HepG2 (cell line): ENCODE data around the gene FBN2.

Experiments
- ATF7 ChIP-seq, 2 experiments: fragments of 450-650 bp in 1 of 2; sonication (generic) in 1 of 2; formaldehyde crosslinking in 1 of 2; IDR thresholded peaks; 2 replicates each; pipeline versions ENCODE4 v1.4.0 to v1.6.1; 2016 to 2020; ENCODE audit warnings: antibody characterized with exemption in 1 of 2, mild to moderate bottlenecking in 1 of 2, missing genetic modification reagents in 1 of 2
- BHLHE40 ChIP-seq: IDR thresholded peaks from 2 replicates; pipeline ENCODE4 v1.6.1; 2011; ENCODE audit warnings: low read length, improper control_type of control experiment
- CTCF ChIP-seq: sonication (generic); formaldehyde crosslinking; IDR thresholded peaks from 2 replicates; pipeline ENCODE4 v1.5.0; 2020; ENCODE audit warnings: mild to moderate bottlenecking, missing genetic modification reagents, moderate library complexity
- HNRNPH1 ChIP-seq: fragments of 200-400 bp; formaldehyde crosslinking; optimal IDR thresholded peaks from 2 replicates; pipeline ENCODE3; 2017; ENCODE audit warnings: mild to moderate bottlenecking, low read depth, low read length
- MAFK ChIP-seq, 2 experiments: IDR thresholded peaks in 1 of 2; conservative IDR thresholded peaks in 1 of 2; 2 replicates each; pipeline ENCODE4 v1.6.1; 2011; ENCODE audit warnings: improper control_type of control experiment in 2 of 2, low read length in 2 of 2
- POLR2A ChIP-seq, 2 experiments: IDR thresholded peaks; 2 replicates each; pipeline ENCODE4 v1.6.1; 2011; ENCODE audit warnings: low read depth in 2 of 2, low read length in 2 of 2, mild to moderate bottlenecking in 1 of 2, moderate library complexity in 1 of 2; ENCODE audit not compliant: insufficient read depth in 1 of 2
- RBM39 ChIP-seq: fragments of 200-400 bp; formaldehyde crosslinking; IDR thresholded peaks from one replicate; pipeline ENCODE4 v1.6.1; 2018; ENCODE audit warnings: antibody characterized with exemption, mild to moderate bottlenecking, low read depth, low read length; ENCODE audit not compliant: poor library complexity, severe bottlenecking
- USF2 ChIP-seq, 2 experiments: sonication (generic) in 1 of 2; formaldehyde crosslinking in 1 of 2; IDR thresholded peaks; 2 replicates each; pipeline versions ENCODE4 v1.5.1 to v1.6.1; 2011 to 2020; ENCODE audit warnings: borderline replicate concordance in 1 of 2, low read depth in 1 of 2, low read length in 1 of 2, mild to moderate bottlenecking in 1 of 2, missing genetic modification reagents in 1 of 2, moderate library complexity in 1 of 2
- ZBTB33 ChIP-seq: sonication (generic); formaldehyde crosslinking; IDR thresholded peaks from 2 replicates; pipeline ENCODE4 v1.4.0; 2020; ENCODE audit warnings: missing genetic modification reagents
- ZNF263 ChIP-seq: sonication (generic); formaldehyde crosslinking; IDR thresholded peaks from 2 replicates; pipeline ENCODE4 v1.4.0; 2020; ENCODE audit warnings: missing genetic modification reagents
- ZNF468 ChIP-seq: sonication (generic); formaldehyde crosslinking; IDR thresholded peaks from 2 replicates; pipeline ENCODE4 v1.8.0; 2022; ENCODE audit warnings: mild to moderate bottlenecking, moderate library complexity, missing genetic modification reagents
- ZNF513 ChIP-seq: sonication (generic); formaldehyde crosslinking; conservative IDR thresholded peaks from 2 replicates; pipeline ENCODE4 v1.5.0; 2020; ENCODE audit warnings: missing genetic modification reagents
- ZNF747 ChIP-seq: sonication (generic); formaldehyde crosslinking; IDR thresholded peaks from 2 replicates; pipeline ENCODE4 v1.8.1; 2023; ENCODE audit warnings: missing genetic modification reagents, mild to moderate bottlenecking, borderline replicate concordance

- TF ChIP-seq ZBTB33 (CRISPR knock-in tag) (no peak), ZNF513 (CRISPR knock-in tag) (no peak), CTCF (no peak), RBM39 (no peak), BHLHE40 (no peak), USF2 (IDR thresholded peaks at IDR 0.05; ENCODE audit: low read depth, low read length) (no peak), USF2 (CRISPR knock-in tag; IDR thresholded peaks at IDR 0.05; ENCODE audit: borderline replicate concordance) (no peak), ZNF263 (no peak), ZNF747 (CRISPR knock-in tag) (no peak), MAFK (conservative IDR thresholded peaks at IDR 0.05 in 1 of 2, IDR thresholded peaks at IDR 0.05 in 1 of 2; ENCODE audit: low read length in 2 of 2) (no peak), HNRNPH1 (no peak), POLR2A (IDR thresholded peaks at IDR 0.05; ENCODE audit: insufficient read depth in 1 of 2, low read depth in 2 of 2, low read length in 2 of 2) (no peak), ZNF468 (CRISPR knock-in tag) (no peak), ATF7 (IDR thresholded peaks at IDR 0.05) (no peak), ATF7 (CRISPR knock-in tag; IDR thresholded peaks at IDR 0.05) (no peak)
Measured at GRCh38 chr5:128480906-128481633, 57.0 kb downstream of the FBN2 start.
